ENCODE measurements around the gene SPTB. TPM values are rescaled to one million over a fixed set of nuclear protein-coding genes. Genes with fewer than 3 reads are reported as not detected.

Gene SPTB
- total and polyA plus RNA-seq, 8 donors: under 0.01 to 3.5 (median 0.55) TPM; not detected in 2

GRCh38 chr14:64926398-64926995 is 46.8 kb upstream of the SPTB start:
- TF ChIP-seq POLR2A (IDR thresholded peaks at IDR 0.05) (no peak), EP300 (IDR thresholded peaks at IDR 0.05) (no peak), CTCF (IDR thresholded peaks at IDR 0.05) (no peak), POLR2AphosphoS5 (IDR thresholded peaks at IDR 0.05) (no peak)
- no peak overlapping the region for H3K27ac ChIP-seq
- H3K36me3 ChIP-seq: peaks cover 10 to 76% (median 70%) of the 10 kb centered on the region in 4 donors
- peaks cover 0 to 35% (median 15%) of the 10 kb centered on the region in 4 donors for H3K4me1 ChIP-seq
- intact Hi-C loops (cut with DNase I; ENCODE audit: low total_unique reads): loop anchor here (10.0 kb wide), 1 partner anchor 48 kb away; the partner anchor contains the start of gene RAB15
- DNase-seq: no peak
- 78 to 90% (median 84%) methylated on average over 3 to 4 of the region's 4 CpGs for WGBS, 5 donors
- H3K27me3 ChIP-seq: no peaks in the 10 kb centered on the region
- H3K9me3 ChIP-seq: no peaks in the 10 kb centered on the region
- no peak overlapping the region for H3K4me3 ChIP-seq

- Histone ChIP-seq H3K4me3 (no peak overlapping the region), H3K27ac (no peak overlapping the region), H3K27me3 (no peaks in the 10 kb centered on the region), H3K9me3 (no peaks in the 10 kb centered on the region), H3K4me1 (peaks cover 0 to 25% (median 16%) of the 10 kb centered on the region in 4 donors), H3K36me3 (peaks cover 10 to 43% (median 42%) of the 10 kb centered on the region in 4 donors)
- WGBS, 5 donors: 78 to 90% (median 86%) methylated on average over 3 of the region's 3 CpGs
- TF ChIP-seq EP300 (IDR thresholded peaks at IDR 0.05) (no peak), CTCF (IDR thresholded peaks at IDR 0.05) (no peak), POLR2AphosphoS5 (IDR thresholded peaks at IDR 0.05) (no peak), POLR2A (IDR thresholded peaks at IDR 0.05) (no peak)
- DNase-seq: no peak
- intact Hi-C loops (cut with DNase I; ENCODE audit: low total_unique reads): loop anchor here (10.0 kb wide), 1 partner anchor 52 kb away; the partner anchor contains the start of gene RAB15
Measured at GRCh38 chr14:64923015-64923414, 43.3 kb upstream of the SPTB start.

GRCh38 chr14:64920465-64920864 is 40.8 kb upstream of the SPTB start:
- WGBS, 5 donors: 57 to 81% (median 80%) methylated on average over 2 of the region's 2 CpGs
- peaks cover 8 to 51% (median 33%) of the 10 kb centered on the region in 4 donors for H3K4me1 ChIP-seq
- DNase-seq: no peak
- intact Hi-C loops (cut with DNase I; ENCODE audit: low total_unique reads): loop anchor here (10.0 kb wide), 1 partner anchor 54 kb away; the partner anchor contains the start of gene RAB15
- H3K27ac ChIP-seq: no peak overlapping the region
- H3K27me3 ChIP-seq: no peaks in the 10 kb centered on the region
- TF ChIP-seq POLR2A (IDR thresholded peaks at IDR 0.05) (no peak), POLR2AphosphoS5 (IDR thresholded peaks at IDR 0.05) (no peak), CTCF (IDR thresholded peaks at IDR 0.05) (no peak), EP300 (IDR thresholded peaks at IDR 0.05) (no peak)
- H3K4me3 ChIP-seq: no peak overlapping the region
- H3K9me3 ChIP-seq: no peaks in the 10 kb centered on the region
- peaks cover 10 to 18% (median 17%) of the 10 kb centered on the region in 4 donors for H3K36me3 ChIP-seq

- DNase-seq: no peak
- no peak overlapping the region for H3K4me3 ChIP-seq
- intact Hi-C loops (cut with DNase I; ENCODE audit: low total_unique reads): loop anchor here (10.0 kb wide), 1 partner anchor 55 kb away; the partner anchor contains the start of gene RAB15
- TF ChIP-seq EP300 (IDR thresholded peaks at IDR 0.05) (no peak), CTCF (IDR thresholded peaks at IDR 0.05) (no peak), POLR2AphosphoS5 (IDR thresholded peaks at IDR 0.05) (no peak), POLR2A (IDR thresholded peaks at IDR 0.05) (no peak)
- WGBS, 5 donors: 83 to 94% (median 91%) methylated on average over 5 of the region's 5 CpGs
- no peaks in the 10 kb centered on the region for H3K27me3 ChIP-seq
- H3K4me1 ChIP-seq: peaks cover 14 to 54% (median 40%) of the 10 kb centered on the region in 4 donors
- H3K9me3 ChIP-seq: no peaks in the 10 kb centered on the region
- H3K27ac ChIP-seq: no peak overlapping the region
- H3K36me3 ChIP-seq: peaks cover 4 to 9% (median 9%) of the 10 kb centered on the region in 4 donors
Measured at GRCh38 chr14:64919618-64920017, 39.9 kb upstream of the SPTB start.
